Femur (tissue), 1 donor: ENCODE results near the gene TRIOBP.
"Not testable (repeated sequence)": the region's sequence is repeated elsewhere in the genome, so short reads cannot be mapped to it uniquely, and the experiment has no call there.

Experiments used
- DNase-seq: peaks from one replicate; pipeline ENCODE4 v3.0.0-alpha.2; 2017

Gene TRIOBP

DNA sequence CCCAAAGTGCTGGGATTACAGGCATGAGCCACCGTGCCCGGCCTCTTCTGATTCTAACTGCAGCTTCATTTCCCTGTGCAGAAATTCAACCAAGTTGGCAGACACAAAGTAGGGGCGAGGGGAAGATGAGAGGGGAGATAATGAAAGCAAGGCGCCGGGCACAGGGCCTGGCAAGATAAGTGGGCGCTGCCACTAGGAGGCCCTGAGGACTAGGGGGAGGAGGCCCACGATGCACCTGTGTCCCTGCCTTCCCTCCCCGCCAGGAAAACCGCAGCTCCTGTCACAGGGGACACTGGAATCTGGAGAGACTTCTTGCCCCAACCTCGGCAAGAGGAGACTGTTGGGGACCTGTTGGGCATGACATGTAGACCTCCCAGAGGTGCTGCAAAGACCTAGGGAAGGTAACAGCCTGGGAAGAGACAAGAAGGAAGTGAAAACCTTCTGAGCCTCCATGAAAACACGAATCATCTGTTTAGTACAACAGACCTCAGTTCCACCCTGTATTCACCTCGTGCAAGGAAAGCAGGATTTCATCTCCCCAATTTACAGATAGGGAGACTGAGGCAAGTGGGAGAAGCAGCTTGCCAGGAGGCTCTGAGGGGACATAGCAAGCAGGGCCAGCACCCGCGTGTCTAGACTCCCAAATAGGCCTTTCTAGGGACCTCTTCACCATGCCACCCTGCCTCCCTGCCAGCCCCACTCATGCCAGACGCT is 24.5 kb upstream of the TRIOBP start:
- no peak for DNase-seq

DNA sequence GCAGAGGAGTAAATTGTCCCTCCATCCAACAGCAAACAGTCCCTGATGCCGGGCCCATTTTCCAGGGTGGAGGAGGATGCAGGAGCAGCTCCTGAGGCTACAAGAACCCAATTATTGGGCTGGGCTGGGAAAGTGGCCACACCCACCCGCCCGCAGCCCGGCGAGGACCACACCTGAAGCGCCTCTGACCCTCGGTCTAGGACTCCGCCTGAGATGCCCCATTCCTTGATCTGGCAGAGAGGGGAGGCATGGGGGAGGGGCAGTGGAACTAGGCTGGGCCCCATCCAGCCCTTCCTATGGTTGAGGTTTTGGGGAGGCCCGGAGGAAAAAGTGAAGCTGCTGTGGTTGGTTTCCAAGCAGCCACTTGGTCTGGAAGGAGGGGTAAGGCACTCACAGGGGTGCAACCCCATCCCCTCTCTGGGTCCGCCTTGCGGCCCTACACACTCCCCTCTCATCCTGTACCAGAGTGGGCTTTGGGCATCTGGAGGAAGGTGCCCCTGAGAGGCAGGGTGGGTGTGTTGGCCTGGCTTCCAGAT is 23.9 kb upstream of the TRIOBP start:
- no peak for DNase-seq

GRCh38 chr22:37674248-37674647 is 22.6 kb upstream of the TRIOBP start:
- no peak for DNase-seq

DNA sequence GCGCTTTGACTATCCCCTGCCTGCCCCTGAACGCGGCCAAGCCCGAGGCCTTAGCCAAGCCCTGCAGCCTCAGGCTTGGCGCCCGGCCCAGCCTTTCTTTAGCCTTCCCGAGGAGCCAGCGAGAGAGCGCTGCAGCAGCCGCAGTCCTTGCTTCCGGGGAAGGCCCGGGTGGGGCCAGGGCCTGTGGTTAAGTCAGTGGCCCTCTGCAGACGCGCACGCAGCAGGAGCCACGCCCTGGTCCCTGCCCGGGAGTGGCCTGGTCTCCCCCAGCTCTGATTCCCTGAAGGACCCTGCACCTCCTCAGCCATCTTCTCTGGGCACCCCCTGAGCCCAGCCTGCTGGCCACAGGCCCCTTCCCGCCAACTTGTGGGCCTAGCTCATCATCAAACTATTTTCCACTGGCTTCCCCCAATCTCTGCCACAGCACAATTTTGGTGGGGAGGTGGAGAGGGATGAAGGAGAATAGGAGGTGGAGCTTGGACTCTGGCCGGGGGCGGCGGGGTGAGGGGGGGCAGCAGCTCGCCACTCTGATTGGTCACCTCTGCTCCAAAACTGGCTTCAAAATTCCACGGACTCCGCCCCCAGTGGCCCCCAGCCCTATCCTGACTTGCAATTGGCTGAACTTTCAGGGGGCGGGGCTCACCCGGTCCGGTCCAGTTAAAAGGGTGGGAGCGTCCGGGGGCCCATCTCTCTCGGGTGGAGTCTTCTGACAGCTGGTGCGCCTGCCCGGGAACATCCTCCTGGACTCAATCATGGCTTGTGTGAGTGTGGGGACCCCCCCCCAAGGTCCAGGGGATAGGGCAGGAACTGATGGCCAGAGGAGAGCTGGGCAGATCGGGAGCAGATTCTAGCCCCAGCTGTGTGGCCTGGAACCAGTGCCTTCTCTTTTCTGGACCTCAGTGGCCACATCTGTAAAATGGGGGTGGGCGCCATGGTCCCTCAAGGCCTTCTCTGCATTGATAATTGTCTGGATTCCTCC is 21.6 kb upstream of the TRIOBP start, which contains the start of gene LGALS1:
TSS of gene LGALS1 (plus strand) at position 686 of the 979 bp plus-strand sequence. CDS start at position 753, 67 bp downstream.
- peak; percentile 99 for DNase-seq

GRCh38 chr22:37675930-37676735 is 20.7 kb upstream of the TRIOBP start:
- peak; percentile 79 for DNase-seq

DNA sequence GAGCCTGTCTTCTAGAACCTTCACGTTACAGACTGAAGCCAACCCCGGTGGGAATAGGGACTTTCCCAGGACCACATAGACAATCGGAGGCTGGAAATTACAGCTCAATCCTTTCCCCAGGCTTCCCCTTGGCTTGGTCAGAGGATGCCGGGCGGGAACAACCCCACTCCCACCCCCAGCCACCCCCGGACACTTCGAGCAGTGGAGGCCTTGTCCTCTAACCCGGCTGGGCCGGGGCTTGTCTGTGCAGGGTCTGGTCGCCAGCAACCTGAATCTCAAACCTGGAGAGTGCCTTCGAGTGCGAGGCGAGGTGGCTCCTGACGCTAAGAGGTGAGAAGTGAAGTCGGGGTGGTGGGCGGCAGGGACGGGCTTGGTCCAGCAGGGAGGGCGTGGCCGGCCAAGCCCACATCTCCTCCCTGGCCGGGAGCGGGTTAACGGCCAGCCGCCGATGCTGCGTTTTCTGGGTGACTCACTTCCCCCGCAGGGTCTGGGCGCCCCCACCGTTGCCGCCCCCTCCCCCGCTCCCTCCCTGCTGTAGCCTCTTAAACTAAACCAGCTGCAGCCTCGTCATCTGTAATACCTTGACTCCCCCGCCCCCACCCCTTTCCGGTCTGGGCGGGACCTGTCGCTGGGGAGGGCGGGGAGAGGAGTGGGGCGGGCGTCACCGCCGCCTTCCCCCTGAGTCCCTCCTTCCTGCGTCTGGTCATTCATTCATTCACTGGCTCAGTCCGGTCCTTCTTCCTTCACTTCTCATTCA is 19.9 kb upstream of the TRIOBP start:
- DNase-seq: peak; percentile 94

DNA sequence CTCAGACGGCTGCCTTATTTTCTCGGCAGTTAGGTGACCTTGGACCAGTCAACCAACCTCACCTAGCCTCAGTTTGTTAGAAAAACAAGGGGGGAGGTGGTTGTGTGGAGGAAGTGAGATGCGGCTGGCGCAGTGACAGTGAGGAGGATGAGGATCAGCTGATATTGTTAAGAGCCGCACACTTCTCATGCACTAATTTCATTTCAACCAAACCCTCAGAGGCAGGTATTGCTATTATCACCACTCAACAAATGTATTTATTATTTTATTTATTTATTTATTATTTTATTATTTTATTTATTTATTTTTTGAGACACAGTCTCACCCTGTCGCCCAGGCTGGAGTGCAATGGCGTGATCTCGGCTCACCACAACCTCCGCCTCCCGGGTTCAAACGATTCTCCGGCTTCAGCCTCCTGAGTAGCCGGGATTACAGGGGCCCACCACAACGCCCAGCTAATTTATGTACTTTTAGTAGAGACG is 19.3 kb upstream of the TRIOBP start:
- DNase-seq: no peak

DNA sequence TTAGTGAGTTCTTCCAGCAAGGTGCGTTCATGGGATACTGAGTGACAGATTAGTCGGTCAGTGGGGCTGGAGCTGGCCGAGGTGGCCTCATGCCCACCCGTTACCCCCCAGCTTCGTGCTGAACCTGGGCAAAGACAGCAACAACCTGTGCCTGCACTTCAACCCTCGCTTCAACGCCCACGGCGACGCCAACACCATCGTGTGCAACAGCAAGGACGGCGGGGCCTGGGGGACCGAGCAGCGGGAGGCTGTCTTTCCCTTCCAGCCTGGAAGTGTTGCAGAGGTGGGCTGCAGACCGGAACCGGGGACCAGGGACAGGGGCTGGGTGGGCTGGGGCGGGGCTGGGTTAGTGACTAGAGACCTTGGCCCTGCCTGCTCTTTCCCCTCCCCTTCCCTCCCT is 18.5 kb upstream of the TRIOBP start:
- no peak for DNase-seq

DNA sequence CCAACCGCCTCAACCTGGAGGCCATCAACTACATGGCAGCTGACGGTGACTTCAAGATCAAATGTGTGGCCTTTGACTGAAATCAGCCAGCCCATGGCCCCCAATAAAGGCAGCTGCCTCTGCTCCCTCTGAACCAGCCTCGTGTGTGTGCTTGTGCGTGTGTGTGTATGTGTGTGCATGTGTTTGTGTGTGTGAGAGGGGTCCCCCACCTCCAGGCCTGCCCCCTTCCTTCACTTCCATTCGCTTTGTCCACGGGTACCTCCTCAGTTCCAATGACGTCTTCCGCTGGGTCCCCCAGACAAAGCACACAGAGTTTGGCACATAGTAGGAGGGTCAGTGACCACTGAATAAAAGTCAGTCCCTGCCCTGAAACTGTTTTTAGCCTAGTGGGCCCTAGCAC is 17.2 kb upstream of the TRIOBP start:
- DNase-seq: no peak

GRCh38 chr22:37680191-37680851 is 16.5 kb upstream of the TRIOBP start:
- no peak for DNase-seq

DNA sequence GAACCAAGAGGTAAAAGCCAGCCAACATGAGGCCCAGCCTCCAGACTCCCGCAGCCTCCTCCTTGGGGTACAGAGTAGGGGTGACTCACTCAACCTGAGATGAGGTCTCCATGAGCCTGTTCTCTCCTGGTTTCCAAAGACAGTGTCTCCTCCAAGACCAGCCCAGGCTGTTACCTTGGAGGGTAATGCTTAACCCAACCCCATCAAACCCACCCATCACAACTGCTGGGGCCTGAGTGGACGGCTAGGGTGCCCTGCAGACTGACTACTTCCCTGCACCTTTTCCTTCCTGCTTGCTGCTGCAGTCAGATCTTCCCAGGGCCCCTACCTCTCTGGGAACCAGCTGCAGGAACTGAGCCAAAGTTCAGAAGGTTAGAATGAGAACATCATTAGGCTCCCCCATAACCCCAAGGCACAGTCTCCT is 15.8 kb upstream of the TRIOBP start:
- DNase-seq: no peak

DNA sequence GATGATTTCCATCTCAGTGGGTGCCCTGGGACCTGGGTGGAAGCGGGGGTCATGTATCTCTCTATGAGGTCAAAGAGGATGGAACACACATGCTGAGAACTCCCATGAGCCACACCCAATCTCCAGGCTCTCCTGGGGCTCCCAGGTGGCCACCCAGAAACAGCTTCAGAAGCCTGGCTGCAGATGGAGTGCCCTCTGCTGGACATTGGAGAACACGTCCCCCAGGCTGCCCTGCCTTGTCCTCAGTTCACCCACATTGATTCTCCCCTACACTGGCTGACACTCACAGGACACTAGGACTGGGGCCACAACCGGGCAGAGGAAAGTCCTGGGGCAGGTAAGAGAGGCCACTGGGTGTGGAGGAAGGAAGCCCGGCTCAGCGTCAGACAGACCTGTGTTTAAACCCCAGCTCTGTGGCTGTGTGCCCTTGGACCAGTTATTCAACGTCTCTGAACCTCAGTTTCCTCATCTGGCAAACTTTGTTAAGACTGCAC is 15.2 kb upstream of the TRIOBP start:
- DNase-seq: peak; percentile 82

DNA sequence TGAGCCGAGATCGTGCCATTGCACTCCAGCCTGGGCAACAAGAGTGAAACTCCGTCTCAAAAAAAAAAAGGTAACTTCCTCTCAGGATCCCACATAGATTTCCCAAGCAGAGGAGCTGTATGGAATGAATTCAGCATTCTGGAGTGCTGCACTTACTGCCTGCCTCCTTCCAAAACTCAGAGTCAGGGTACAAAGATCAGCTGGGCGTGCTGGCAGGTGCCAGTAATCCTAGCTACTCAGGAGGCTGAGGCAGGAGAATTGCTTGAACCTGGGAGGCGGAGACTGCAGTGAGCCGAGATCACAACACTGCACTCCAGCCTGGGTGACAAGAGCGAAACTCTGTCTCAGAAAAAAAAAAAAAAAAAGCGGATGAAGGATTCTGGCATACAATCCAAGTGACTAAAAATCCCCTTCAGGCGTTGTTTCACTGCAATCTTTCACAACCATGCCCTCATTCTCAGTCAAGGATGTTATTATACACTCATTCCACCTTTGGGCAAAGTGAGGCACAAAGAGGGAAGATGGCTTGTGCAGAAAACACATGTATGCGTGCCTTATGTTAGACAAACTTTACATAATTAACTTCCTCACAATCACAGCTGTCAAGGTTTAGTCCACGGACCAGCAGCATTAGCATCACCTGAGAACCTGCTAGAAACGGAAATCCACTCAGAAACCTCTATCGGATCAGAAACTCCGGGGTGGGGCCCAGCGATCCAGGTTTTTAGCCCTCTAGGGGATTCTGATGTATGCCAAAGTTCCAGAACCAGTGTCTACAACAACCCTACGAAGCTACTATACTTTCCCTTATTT is 11.8 kb upstream of the TRIOBP start:
- DNase-seq: no peak

- peak; percentile 91 for DNase-seq
Observed at GRCh38 chr22:37686002-37686982, 10.6 kb upstream of the TRIOBP start, which contains the start of gene NOL12. Gene NOL12 (plus strand): TSS chr22:37686343. CDS start chr22:37686393, 50 bp downstream.

DNA sequence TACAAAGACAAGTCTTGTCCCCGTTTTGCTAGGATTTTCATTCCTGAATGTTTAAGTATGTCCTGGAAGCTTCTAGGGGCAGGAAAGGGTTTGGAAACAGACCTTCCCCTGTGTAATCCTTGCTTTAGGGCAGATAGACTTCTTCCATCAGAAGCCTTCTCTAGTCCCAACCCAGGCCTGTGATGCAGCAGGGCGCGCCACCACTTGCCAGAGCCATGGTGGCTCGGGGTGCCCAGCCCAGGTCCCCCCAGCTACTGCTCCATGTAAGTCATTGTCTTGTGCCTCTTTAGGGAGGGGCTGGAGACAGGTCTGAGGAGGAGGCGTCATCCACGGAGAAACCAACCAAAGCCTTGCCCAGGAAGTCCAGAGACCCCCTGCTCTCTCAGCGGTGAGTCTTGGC is 6.4 kb upstream of the TRIOBP start:
- DNase-seq: no peak

GRCh38 chr22:37690901-37691504 is 5.8 kb upstream of the TRIOBP start:
- DNase-seq: no peak

GRCh38 chr22:37692627-37693285 is 4.1 kb upstream of the TRIOBP start:
- DNase-seq: no peak

DNA sequence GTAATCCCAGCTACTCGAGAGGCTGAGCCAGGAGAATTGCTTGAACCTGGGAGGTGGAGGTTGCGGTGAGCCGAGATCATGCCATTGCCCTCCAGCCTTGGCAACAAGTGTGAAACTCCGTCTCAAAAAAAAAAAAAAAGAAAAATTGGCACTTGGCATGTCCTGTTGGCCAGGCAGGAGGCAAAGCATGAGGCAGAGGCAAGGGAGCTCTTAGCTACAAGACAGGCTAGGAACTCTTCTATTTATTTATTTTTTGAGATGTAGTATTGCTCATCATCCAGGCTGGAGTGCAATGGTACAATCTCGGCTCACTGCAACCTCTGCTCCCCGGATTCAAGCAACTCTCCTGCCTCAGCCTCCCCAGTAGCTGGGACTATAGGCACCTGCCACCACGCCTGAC is 2.7 kb upstream of the TRIOBP start:
- not testable (repeated sequence) for DNase-seq
